Spleen (tissue), 13 donors: ENCODE measurements around the gene SOWAHB. TPM values are rescaled to one million over a fixed set of nuclear protein-coding genes. Genes with fewer than 3 reads are reported as not detected.

ENCODE experiments used
- DNase-seq: peaks from one replicate; pipeline ENCODE4 v3.0.0-alpha.2; 2020
- H3K27ac ChIP-seq, 8 donors: fragments of 200-600 bp; sonication (generic) in 7 of 8; 1 replicate in 4 of 8; 2 replicates in 4 of 8; pipeline versions ENCODE4 v1.5.0 to v1.8.0; 2016 to 2021; ENCODE audit warnings: inconsistent platforms in 4 of 8, mild to moderate bottlenecking in 4 of 8, moderate library complexity in 1 of 8
- H3K27me3 ChIP-seq, 7 donors: fragments of 200-600 bp; sonication (generic) in 6 of 7; replicated peaks in 1 of 7; 1 replicate in 4 of 7; 2 replicates in 3 of 7; pipeline versions ENCODE4 v1.5.0 to v1.8.0; 2016 to 2021; ENCODE audit warnings: inconsistent platforms in 3 of 7, mild to moderate bottlenecking in 1 of 7
- H3K36me3 ChIP-seq, 6 donors: fragments of 200-600 bp; sonication (generic) in 5 of 6; 1 replicate in 4 of 6; 2 replicates in 2 of 6; pipeline versions ENCODE4 v1.5.0 to v1.8.0; 2016 to 2021; ENCODE audit warnings: inconsistent platforms in 2 of 6
- H3K4me1 ChIP-seq, 6 donors: fragments of 200-600 bp; sonication (generic) in 5 of 6; 1 replicate in 3 of 6; 2 replicates in 3 of 6; pipeline versions ENCODE4 v1.5.0 to v1.8.0; 2016 to 2021; ENCODE audit warnings: inconsistent platforms in 3 of 6
- H3K4me3 ChIP-seq, 8 donors: fragments of 200-600 bp; sonication (generic) in 7 of 8; 1 replicate in 4 of 8; 2 replicates in 4 of 8; pipeline versions ENCODE4 v1.5.0 to v1.8.0; 2016 to 2021; ENCODE audit warnings: inconsistent platforms in 4 of 8, mild to moderate bottlenecking in 4 of 8, moderate library complexity in 2 of 8
- H3K9me3 ChIP-seq, 8 donors: fragments of 200-600 bp; sonication (generic) in 7 of 8; 1 replicate in 4 of 8; 2 replicates in 4 of 8; pipeline versions ENCODE4 v1.5.0 to v1.8.0; 2016 to 2021; ENCODE audit warnings: inconsistent platforms in 4 of 8
- CTCF ChIP-seq, 11 experiments: fragments of 200-600 bp in 7 of 11; fragments of 450-650 bp in 4 of 11; sonication (generic) in 4 of 11; IDR thresholded peaks in 8 of 11; conservative IDR thresholded peaks in 3 of 11; 1 replicate in 7 of 11; 2 replicates in 4 of 11; pipeline versions ENCODE4 v1.4.0 to v1.8.0; 2016 to 2021; ENCODE audit warnings: antibody characterized with exemption in 11 of 11, inconsistent platforms in 4 of 11, mild to moderate bottlenecking in 1 of 11
- POLR2A ChIP-seq, 3 donors: fragments of 450-650 bp; IDR thresholded peaks; one replicate each; pipeline ENCODE4 v1.5.1; 2017; ENCODE audit warnings: antibody characterized with exemption in 3 of 3, mild to moderate bottlenecking in 1 of 3
- POLR2AphosphoS5 ChIP-seq, 3 donors: sonication (generic); formaldehyde crosslinking; IDR thresholded peaks; one replicate each; pipeline ENCODE4 v1.5.1; 2017; ENCODE audit warnings: antibody characterized with exemption in 3 of 3
- WGBS, 5 donors: extraction: QIAGEN DNeasy Blood & Tissue Kit in 3 of 5; methylation state at CpG; one replicate each; pipeline versions ENCODE4 v1.1.5 to v1.1.7; 2013 to 2018; 5-methylcytosine and 5-hydroxymethylcytosine counted together
- intact Hi-C: fragments of 100-400 bp; cut with DNase I; formaldehyde crosslinking; loops from one replicate; pipeline ENCODE4 v1.15.0; 2023; ENCODE audit warnings: low total_unique reads
- long read RNA-seq, 2 donors: transcript quantifications; one replicate each; lab custom pipeline, GENCODE V29; 2026
- polyA plus RNA-seq, 3 donors: library from polyadenylated mRNA; stranded (reverse); fragments of 200-250 nt; gene quantifications; one replicate each; pipeline ENCODE4 v1.2.1, GENCODE V29; 2013
- total RNA-seq, 7 donors: library from RNA; depleted of rRNA in 3 of 7; stranded (reverse); fragments of >200 nt in 3 of 7; fragmentation: NEBNext Ultra II Directional in 4 of 7; extraction: Animal tissue kit (Norgen Biotek cat#: 25700) in 4 of 7; gene quantifications; one replicate each; pipeline versions ENCODE4 v1.1.0 to v1.2.1, GENCODE V29; 2016 to 2021
- donor health status: healthy with polysubstance abuse.
- donor health status: DM: no; HTN: no; CAD: no; lungs with moderate emphysema.
- donor health status: DM: no; HTN: no; CAD: no.
- donor health status: Bipolar disorder and iron deficiency.
- donor health status: healthy.
- donor health status: DM: no; HTN: no; CAD: no.
- donor health status: DM: yes; HTN: yes; CAD: no.

SOWAHB gene
- total RNA-seq (under 1 TPM in 3 of 7 donors, not detected in 4; 0.09 to 0.20 (median 0.19) TPM), polyA plus RNA-seq (not detected)
- long read RNA-seq, donor 1 = 0 reads
- long read RNA-seq, donor 2, partial matches to known transcripts = 0 of 2 reads
- long read RNA-seq, donor 2, other reads (novel, unspliced or antisense) = 0 of 2 reads

DNA sequence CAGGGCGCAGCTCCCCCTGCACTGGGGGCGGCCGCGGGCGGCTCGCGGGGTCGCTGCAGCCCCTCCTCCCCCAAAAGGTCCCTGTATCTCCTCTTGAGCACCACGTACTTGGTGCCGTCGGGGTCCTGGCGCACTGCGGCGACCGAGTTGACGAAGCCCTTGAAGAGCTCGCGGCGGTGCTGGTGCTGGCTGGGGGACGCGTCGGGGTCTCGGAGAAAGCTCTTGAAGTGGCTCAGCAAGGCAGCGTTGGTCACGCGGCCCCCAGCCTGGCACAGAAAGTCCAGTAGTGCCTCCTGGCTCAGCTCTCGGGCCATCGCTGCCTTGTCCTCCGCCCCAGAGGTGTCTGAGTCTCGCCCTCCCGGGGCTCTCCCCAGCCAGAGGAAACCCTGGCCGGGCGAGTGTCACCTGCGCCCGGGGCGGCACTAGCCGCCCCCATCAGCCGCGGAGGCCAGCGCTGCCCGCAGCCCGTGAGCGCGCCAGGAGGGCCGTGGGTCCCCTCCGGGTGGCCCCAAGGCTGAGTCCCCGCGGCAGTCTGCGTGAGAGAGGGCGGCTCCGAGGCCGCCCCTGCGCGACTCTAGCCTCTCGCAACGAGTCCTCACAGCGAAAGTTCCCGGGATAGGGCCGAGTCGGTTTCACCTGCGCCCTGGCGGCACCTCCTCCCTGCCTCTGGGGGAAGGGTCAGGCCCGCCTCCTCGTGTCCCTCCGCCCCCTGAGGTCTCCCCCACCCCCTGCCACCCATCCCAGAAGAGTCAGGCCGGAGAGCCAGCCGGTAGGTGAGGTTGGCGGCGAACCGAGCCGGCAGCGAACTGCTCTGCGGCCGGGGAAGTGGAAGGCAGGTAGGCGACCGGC lies at the start of gene SOWAHB:
TSS of gene SOWAHB (minus strand) at position 609 of the 849 bp plus-strand sequence. CDS start at position 314, 295 bp downstream.
- Histone ChIP-seq H3K36me3 (no peaks in the 10 kb centered on the region), H3K4me3 (peak within 1 kb of the TSS; percentile 35 to 74 (median 46)), H3K4me1 (peaks cover 10 to 26% (median 20%) of the 10 kb centered on the region in 6 donors), H3K27ac (no peak within 1 kb of the TSS), H3K27me3 (peaks cover 0 to 83% (median 40%) of the 10 kb centered on the region in 7 donors), H3K9me3 (no peaks in the 10 kb centered on the region)
- no peak for TF ChIP-seq CTCF (IDR thresholded peaks at IDR 0.05 in 8 of 11, conservative IDR thresholded peaks at IDR 0.05 in 3 of 11)
- no peak for TF ChIP-seq POLR2A (IDR thresholded peaks at IDR 0.05)
- TF ChIP-seq POLR2AphosphoS5 (IDR thresholded peaks at IDR 0.05) = no peak
- no peak for DNase-seq
- WGBS, 5 donors = 2% methylated on average over 18 to 76 of the region's 76 CpGs
- intact Hi-C loops = no loop called here

GRCh38 chr4:76947369-76947768 lies 49.4 kb upstream of the SOWAHB start:
- Histone ChIP-seq H3K4me3 (no peak overlapping the region), H3K36me3 (peaks cover 0 to 3% (median 0%) of the 10 kb centered on the region in 6 donors), H3K4me1 (peaks cover 0 to 47% (median 25%) of the 10 kb centered on the region in 6 donors), H3K27ac (no peak overlapping the region), H3K9me3 (no peaks in the 10 kb centered on the region), H3K27me3 (no peaks in the 10 kb centered on the region)
- intact Hi-C loops = no loop called here
- TF ChIP-seq POLR2AphosphoS5 (IDR thresholded peaks at IDR 0.05) (no peak), CTCF (IDR thresholded peaks at IDR 0.05 in 8 of 11, conservative IDR thresholded peaks at IDR 0.05 in 3 of 11) (no peak), POLR2A (IDR thresholded peaks at IDR 0.05) (no peak)
- 80 to 93% (median 86%) methylated on average over 2 of the region's 2 CpGs for WGBS, 5 donors
- DNase-seq = no peak

DNA sequence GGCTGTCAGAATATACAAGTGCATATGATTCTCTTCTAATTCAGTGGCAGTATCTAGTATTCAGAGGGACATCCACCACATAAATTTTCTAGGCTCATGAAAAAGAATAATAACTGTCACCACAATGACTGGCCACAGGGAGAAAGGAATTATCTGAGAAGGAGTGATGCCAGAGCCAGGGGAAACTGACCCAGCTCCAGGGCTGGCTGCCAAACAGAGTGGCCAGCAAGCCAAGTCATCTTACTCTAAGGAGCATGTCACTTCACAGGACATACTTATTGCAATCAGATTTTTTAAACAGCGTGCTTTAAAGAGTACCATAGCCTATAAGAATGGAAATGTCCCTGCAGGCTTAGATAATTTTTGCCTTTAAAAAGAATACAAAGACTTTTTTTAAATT lies 45.8 kb upstream of the SOWAHB start:
- DNase-seq = no peak
- Histone ChIP-seq H3K4me1 (peaks cover 0 to 15% (median 10%) of the 10 kb centered on the region in 6 donors), H3K27me3 (no peaks in the 10 kb centered on the region), H3K9me3 (peaks cover 0 to 16% (median 0%) of the 10 kb centered on the region in 8 donors), H3K36me3 (peaks cover 0 to 3% (median 0%) of the 10 kb centered on the region in 6 donors), H3K27ac (no peak overlapping the region), H3K4me3 (no peak overlapping the region)
- 77 to 97% (median 91%) methylated on average over 1 of the region's 1 CpG for WGBS, 5 donors
- intact Hi-C loops = no loop called here
- TF ChIP-seq CTCF (IDR thresholded peaks at IDR 0.05 in 8 of 11, conservative IDR thresholded peaks at IDR 0.05 in 3 of 11) (no peak), POLR2A (IDR thresholded peaks at IDR 0.05) (no peak), POLR2AphosphoS5 (IDR thresholded peaks at IDR 0.05) (no peak)

GRCh38 chr4:76943129-76943620 lies 45.2 kb upstream of the SOWAHB start:
- no peak for DNase-seq
- Histone ChIP-seq H3K4me1 (peaks cover 0 to 9% (median 4%) of the 10 kb centered on the region in 6 donors), H3K27ac (no peak overlapping the region), H3K36me3 (peaks cover 0 to 3% (median 0%) of the 10 kb centered on the region in 6 donors), H3K4me3 (no peak overlapping the region), H3K9me3 (peaks cover 0 to 16% (median 0%) of the 10 kb centered on the region in 8 donors), H3K27me3 (no peaks in the 10 kb centered on the region)
- intact Hi-C loops = no loop called here
- no peak for TF ChIP-seq POLR2A (IDR thresholded peaks at IDR 0.05)
- TF ChIP-seq CTCF (IDR thresholded peaks at IDR 0.05 in 8 of 11, conservative IDR thresholded peaks at IDR 0.05 in 3 of 11) = no peak
- no peak for TF ChIP-seq POLR2AphosphoS5 (IDR thresholded peaks at IDR 0.05)
- 81 to 94% (median 87%) methylated on average over 6 of the region's 6 CpGs for WGBS, 5 donors
